Measurements from ENCODE around the gene KANSL1.

- TF ChIP-seq CTCF (IDR thresholded peaks at IDR 0.05) = no peak
- no peak for TF ChIP-seq POLR2A (IDR thresholded peaks at IDR 0.05)
Measured at GRCh38 chr17:46057366-46057765, 135.9 kb downstream of the KANSL1 start.
